ENCODE measurements around the gene SPATA6L.
A peak's percentile ranks its signal among the peaks of the same experiment; 100 is the strongest.
"Not testable (repeated sequence)": the region's sequence is repeated elsewhere in the genome, so short reads cannot be mapped to it uniquely, and the experiment has no call there.

The SPATA6L gene

GRCh38 chr9:4638968-4639367 is 27.3 kb downstream of the SPATA6L start:
- DNase-seq (ENCODE audit: low read depth, low spot score) = no peak

- DNase-seq (ENCODE audit: low read depth, low spot score) = no peak
Measured at GRCh38 chr9:4630836-4631235, 35.4 kb downstream of the SPATA6L start.

- DNase-seq (ENCODE audit: low read depth, low spot score) = no peak
Measured at GRCh38 chr9:4622016-4622415, 44.3 kb downstream of the SPATA6L start.

GRCh38 chr9:4620881-4621555 is 45.3 kb downstream of the SPATA6L start:
- DNase-seq (ENCODE audit: low read depth, low spot score) = no peak

GRCh38 chr9:4620057-4620765 is 46.1 kb downstream of the SPATA6L start:
- no peak for DNase-seq (ENCODE audit: low read depth, low spot score)

- no peak for DNase-seq (ENCODE audit: low read depth, low spot score)
Measured at GRCh38 chr9:4618700-4619099, 47.6 kb downstream of the SPATA6L start.

- DNase-seq (ENCODE audit: low read depth, low spot score) = no peak
Measured at GRCh38 chr9:4617752-4618151, 48.5 kb downstream of the SPATA6L start.

GRCh38 chr9:4615778-4616177 is 50.5 kb downstream of the SPATA6L start:
- no peak for DNase-seq (ENCODE audit: low read depth, low spot score)

GRCh38 chr9:4615251-4615650 is 51.0 kb downstream of the SPATA6L start:
- DNase-seq (ENCODE audit: low read depth, low spot score) = no peak

GRCh38 chr9:4614627-4615026 is 51.7 kb downstream of the SPATA6L start:
- DNase-seq (ENCODE audit: low read depth, low spot score) = no peak

- not testable (repeated sequence) for DNase-seq (ENCODE audit: low read depth, low spot score)
Measured at GRCh38 chr9:4606033-4606432, 60.2 kb downstream of the SPATA6L start.

GRCh38 chr9:4604678-4605095 is 61.6 kb downstream of the SPATA6L start:
- peak; percentile 5 for DNase-seq (ENCODE audit: low read depth, low spot score)

GRCh38 chr9:4603830-4604229 is 62.5 kb downstream of the SPATA6L start:
- DNase-seq (ENCODE audit: low read depth, low spot score) = no peak

- no peak for DNase-seq (ENCODE audit: low read depth, low spot score)
Measured at GRCh38 chr9:4600368-4600767, 65.9 kb downstream of the SPATA6L start.

- no peak for DNase-seq (ENCODE audit: low read depth, low spot score)
Measured at GRCh38 chr9:4596165-4596922, 69.9 kb downstream of the SPATA6L start.

- DNase-seq (ENCODE audit: low read depth, low spot score) = no peak
Measured at GRCh38 chr9:4594994-4595393, 71.3 kb downstream of the SPATA6L start.

- DNase-seq (ENCODE audit: low read depth, low spot score) = no peak
Measured at GRCh38 chr9:4594545-4594944, 71.7 kb downstream of the SPATA6L start.

- no peak for DNase-seq (ENCODE audit: low read depth, low spot score)
Measured at GRCh38 chr9:4592886-4593285, 73.4 kb downstream of the SPATA6L start.

- no peak for DNase-seq (ENCODE audit: low read depth, low spot score)
Measured at GRCh38 chr9:4592295-4592694, 74.0 kb downstream of the SPATA6L start.

- DNase-seq (ENCODE audit: low read depth, low spot score) = no peak
Measured at GRCh38 chr9:4591123-4591500, 75.2 kb downstream of the SPATA6L start.

- no peak for DNase-seq (ENCODE audit: low read depth, low spot score)
Measured at GRCh38 chr9:4590430-4591122, 75.7 kb downstream of the SPATA6L start.

- DNase-seq (ENCODE audit: low read depth, low spot score) = no peak
Measured at GRCh38 chr9:4588721-4589120, 77.6 kb downstream of the SPATA6L start.

Data from activated naive CD8-positive, alpha-beta T cell treated with anti-CD3 and anti-CD28 coated beads, Interleukin-2, amount 50 U/mL, for 16 hours (primary cell).